Measurements from ENCODE around the gene RSPH3.
A peak's percentile ranks its signal among the peaks of the same experiment; 100 is the strongest.

Gene RSPH3

DNA sequence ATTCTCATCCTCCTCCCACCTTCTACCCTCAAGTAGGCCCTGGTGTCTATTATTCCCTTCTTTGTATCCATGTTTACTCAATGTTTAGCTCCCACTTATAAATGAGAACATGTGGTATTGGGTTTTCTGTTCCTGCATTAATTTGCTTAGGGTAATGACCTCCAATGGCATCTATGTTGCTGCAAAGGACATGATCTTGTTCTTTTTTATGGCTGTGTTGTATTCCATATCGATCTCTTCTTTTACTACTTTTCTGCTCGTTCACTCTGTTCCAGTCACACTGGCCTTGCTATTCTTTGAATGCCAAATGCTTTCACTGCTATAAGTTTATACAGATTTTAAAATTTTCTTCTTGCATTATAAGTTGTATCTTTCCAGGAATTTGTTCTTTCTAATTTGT is 57.7 kb downstream of the RSPH3 start:
- no peak overlapping the region for H3K4me3 ChIP-seq (ENCODE audit: low read depth in 1 of 2, low read length in 2 of 2)
- no peaks in the 10 kb centered on the region for H3K36me3 ChIP-seq (ENCODE audit: insufficient read depth, low read length)
- H3K4me1 ChIP-seq (ENCODE audit: insufficient read depth, low read length), result peaks cover 3% of the 10 kb centered on the region
- H3K27ac ChIP-seq (ENCODE audit: low read depth, low read length), result no peak overlapping the region
- no peak overlapping the region for H3K9ac ChIP-seq (ENCODE audit: low read length)
- no peaks in the 10 kb centered on the region for H3K27me3 ChIP-seq (ENCODE audit: control insufficient read depth in 1 of 2, insufficient read depth in 2 of 2, low read length in 2 of 2)
- no peaks in the 10 kb centered on the region for H3K9me3 ChIP-seq (ENCODE audit: low read length)

DNA sequence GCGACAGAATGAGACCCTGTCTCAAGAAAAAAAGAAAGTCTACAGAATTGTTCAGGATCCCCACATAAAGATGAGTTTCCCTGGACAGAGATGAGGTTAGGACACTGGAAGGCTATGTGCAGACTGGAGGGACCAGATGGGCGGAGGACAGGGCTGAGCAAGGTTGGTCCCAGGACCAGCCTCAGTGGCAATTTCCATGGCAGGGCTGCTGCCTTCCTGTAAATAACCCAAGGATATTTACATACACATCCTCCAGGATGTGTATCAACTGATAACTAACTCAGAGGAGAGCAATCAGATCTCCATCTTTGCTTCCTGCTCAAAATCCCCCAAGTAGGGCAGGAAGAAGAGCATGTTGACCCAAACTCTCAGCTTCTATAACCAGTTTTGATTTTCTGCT is 58.8 kb downstream of the RSPH3 start:
- Histone ChIP-seq H3K27me3 (ENCODE audit: control insufficient read depth in 1 of 2, insufficient read depth in 2 of 2, low read length in 2 of 2) (no peaks in the 10 kb centered on the region), H3K9me3 (ENCODE audit: low read length) (no peaks in the 10 kb centered on the region), H3K4me3 (ENCODE audit: low read depth in 1 of 2, low read length in 2 of 2) (no peak overlapping the region), H3K4me1 (ENCODE audit: insufficient read depth, low read length) (peaks cover 3% of the 10 kb centered on the region), H3K36me3 (ENCODE audit: insufficient read depth, low read length) (no peaks in the 10 kb centered on the region), H3K27ac (ENCODE audit: low read depth, low read length) (no peak overlapping the region), H3K9ac (ENCODE audit: low read length) (no peak overlapping the region)

DNA sequence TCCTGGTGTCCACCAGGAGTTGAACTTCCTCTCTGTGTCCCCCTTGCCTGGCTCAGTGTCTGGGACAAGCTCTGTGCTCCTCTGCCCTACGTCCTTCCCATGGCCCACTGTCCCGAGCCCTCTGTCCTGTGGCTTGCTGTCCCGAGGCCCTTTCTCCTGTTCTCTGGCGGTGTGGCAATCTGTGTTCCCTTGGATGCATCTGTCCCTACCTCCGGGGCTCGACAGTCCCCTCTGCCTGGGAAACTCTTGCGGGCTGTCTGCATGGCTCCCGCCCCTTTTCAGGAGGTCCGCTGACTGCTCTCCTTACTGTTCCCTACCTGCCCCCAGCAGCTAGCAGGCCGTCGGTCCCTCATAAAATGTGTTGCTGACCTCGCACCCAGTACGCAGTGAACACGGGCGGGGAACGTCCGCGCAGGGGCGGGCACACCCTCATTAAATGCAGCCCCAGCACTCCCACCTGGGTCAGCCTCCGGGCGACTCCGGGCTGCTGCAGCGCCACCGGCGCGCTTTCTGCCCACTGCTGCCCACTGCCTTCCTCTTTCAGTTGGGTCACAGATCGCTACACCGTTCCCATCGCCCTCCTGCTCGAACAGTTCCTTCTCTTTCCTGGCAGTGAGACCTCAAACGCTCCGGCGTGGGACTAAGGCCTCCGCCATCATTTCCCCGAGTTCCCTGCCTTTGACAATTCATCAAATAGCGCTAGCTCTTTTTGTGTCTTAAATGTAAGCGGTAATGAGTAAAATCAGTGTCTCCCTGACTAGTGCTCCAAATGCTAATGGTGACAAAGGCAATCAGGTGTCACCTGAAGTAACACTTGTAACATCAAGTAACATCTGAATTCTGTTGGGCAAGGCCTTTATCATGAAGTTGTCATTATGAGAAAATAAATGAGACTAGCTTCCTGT is 60.5 kb downstream of the RSPH3 start:
- Histone ChIP-seq H3K27ac (ENCODE audit: low read depth, low read length) (no peak overlapping the region), H3K9me3 (ENCODE audit: low read length) (no peaks in the 10 kb centered on the region), H3K36me3 (ENCODE audit: insufficient read depth, low read length) (no peaks in the 10 kb centered on the region), H3K4me3 (ENCODE audit: low read depth in 1 of 2, low read length in 2 of 2) (peak overlapping the region in 1 of 2 donors; percentile 32), H3K9ac (ENCODE audit: low read length) (no peak overlapping the region), H3K4me1 (ENCODE audit: insufficient read depth, low read length) (peaks cover 3% of the 10 kb centered on the region), H3K27me3 (ENCODE audit: control insufficient read depth in 1 of 2, insufficient read depth in 2 of 2, low read length in 2 of 2) (no peaks in the 10 kb centered on the region)

- no peak overlapping the region for H3K9ac ChIP-seq (ENCODE audit: low read length)
- no peak overlapping the region for H3K27ac ChIP-seq (ENCODE audit: low read depth, low read length)
- H3K27me3 ChIP-seq (ENCODE audit: control insufficient read depth in 1 of 2, insufficient read depth in 2 of 2, low read length in 2 of 2), result no peaks in the 10 kb centered on the region
- peak overlapping the region in 1 of 2 donors; percentile 32 for H3K4me3 ChIP-seq (ENCODE audit: low read depth in 1 of 2, low read length in 2 of 2)
- peaks cover 3% of the 10 kb centered on the region for H3K4me1 ChIP-seq (ENCODE audit: insufficient read depth, low read length)
- no peaks in the 10 kb centered on the region for H3K36me3 ChIP-seq (ENCODE audit: insufficient read depth, low read length)
- no peaks in the 10 kb centered on the region for H3K9me3 ChIP-seq (ENCODE audit: low read length)
Measured at GRCh38 chr6:158938811-158939254, 61.2 kb downstream of the RSPH3 start.

DNA sequence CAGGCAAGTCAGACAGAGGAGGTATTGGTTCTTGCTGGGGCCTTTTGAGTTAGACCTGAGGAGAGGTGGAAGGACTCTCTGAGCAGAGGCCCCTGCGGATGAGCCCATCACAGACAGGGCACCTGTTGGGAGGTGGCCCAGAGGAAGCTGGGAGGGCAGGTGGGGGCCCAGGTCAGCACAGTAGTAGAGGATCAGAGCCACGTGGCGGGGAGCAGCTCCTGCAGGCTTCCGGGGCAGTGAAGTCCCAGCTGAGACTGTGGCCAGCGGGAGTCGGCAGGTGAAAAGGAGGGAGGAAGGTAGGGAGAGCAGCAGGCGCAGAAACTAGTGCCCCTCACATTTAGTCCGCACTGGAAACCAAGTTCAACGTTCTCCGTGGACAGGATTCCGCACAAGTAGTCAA is 61.8 kb downstream of the RSPH3 start:
- Histone ChIP-seq H3K36me3 (ENCODE audit: insufficient read depth, low read length) (no peaks in the 10 kb centered on the region), H3K27me3 (ENCODE audit: control insufficient read depth in 1 of 2, insufficient read depth in 2 of 2, low read length in 2 of 2) (no peaks in the 10 kb centered on the region), H3K9me3 (ENCODE audit: low read length) (no peaks in the 10 kb centered on the region), H3K4me3 (ENCODE audit: low read depth in 1 of 2, low read length in 2 of 2) (no peak overlapping the region), H3K4me1 (ENCODE audit: insufficient read depth, low read length) (peaks cover 3% of the 10 kb centered on the region), H3K27ac (ENCODE audit: low read depth, low read length) (no peak overlapping the region), H3K9ac (ENCODE audit: low read length) (no peak overlapping the region)

GRCh38 chr6:158934157-158934556 is 65.8 kb downstream of the RSPH3 start:
- Histone ChIP-seq H3K27ac (ENCODE audit: low read depth, low read length) (no peak overlapping the region), H3K4me3 (ENCODE audit: low read depth in 1 of 2, low read length in 2 of 2) (no peak overlapping the region), H3K36me3 (ENCODE audit: insufficient read depth, low read length) (no peaks in the 10 kb centered on the region), H3K9ac (ENCODE audit: low read length) (no peak overlapping the region), H3K27me3 (ENCODE audit: control insufficient read depth in 1 of 2, insufficient read depth in 2 of 2, low read length in 2 of 2) (no peaks in the 10 kb centered on the region), H3K4me1 (ENCODE audit: insufficient read depth, low read length) (no peaks in the 10 kb centered on the region), H3K9me3 (ENCODE audit: low read length) (no peaks in the 10 kb centered on the region)

DNA sequence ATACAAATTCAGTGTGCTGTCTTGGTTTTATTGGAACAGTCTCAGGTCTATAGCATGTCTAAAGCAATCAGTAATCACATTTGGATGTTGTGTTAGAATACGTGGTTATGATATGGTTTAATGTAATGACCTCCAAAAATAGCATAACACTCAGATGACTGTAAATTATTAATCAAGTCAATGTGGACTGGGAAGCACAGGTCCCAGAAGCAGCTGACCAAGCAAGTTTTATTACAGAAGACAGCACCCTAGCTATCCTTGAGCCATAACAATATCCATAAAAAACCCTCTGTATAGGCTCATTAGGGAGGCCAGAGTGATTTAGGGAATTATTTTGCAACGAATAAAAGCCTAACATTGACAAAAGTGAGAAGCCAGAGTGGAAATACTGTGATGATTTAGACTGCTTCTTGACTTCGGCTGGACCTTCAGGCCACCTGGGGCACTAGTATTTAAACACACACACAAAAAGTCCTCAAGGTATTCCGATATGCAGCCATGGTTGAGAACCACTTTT is 66.9 kb downstream of the RSPH3 start:
- Histone ChIP-seq H3K4me1 (ENCODE audit: insufficient read depth, low read length) (no peaks in the 10 kb centered on the region), H3K27me3 (ENCODE audit: control insufficient read depth in 1 of 2, insufficient read depth in 2 of 2, low read length in 2 of 2) (no peaks in the 10 kb centered on the region), H3K9ac (ENCODE audit: low read length) (no peak overlapping the region), H3K27ac (ENCODE audit: low read depth, low read length) (no peak overlapping the region), H3K4me3 (ENCODE audit: low read depth in 1 of 2, low read length in 2 of 2) (no peak overlapping the region), H3K9me3 (ENCODE audit: low read length) (no peaks in the 10 kb centered on the region), H3K36me3 (ENCODE audit: insufficient read depth, low read length) (no peaks in the 10 kb centered on the region)

DNA sequence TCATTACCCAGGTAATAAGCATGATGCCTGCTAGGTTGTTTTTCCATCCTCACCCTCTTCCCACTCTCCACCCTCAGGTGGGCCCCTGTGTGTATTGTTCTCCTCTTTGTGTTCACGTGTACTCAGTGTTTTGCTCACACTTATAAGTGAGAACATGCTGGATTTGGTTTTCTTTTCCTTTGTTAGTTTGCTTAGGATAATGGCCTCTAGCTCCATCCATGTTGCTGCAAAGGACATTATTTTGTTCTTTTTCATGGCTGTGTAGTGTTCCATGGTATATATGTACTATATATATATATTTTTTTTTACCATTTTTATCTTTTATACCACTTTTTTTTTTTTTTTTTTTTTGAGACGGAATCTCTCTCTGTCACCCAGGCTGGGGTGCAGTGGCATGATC is 71.9 kb downstream of the RSPH3 start:
- no peaks in the 10 kb centered on the region for H3K27me3 ChIP-seq (ENCODE audit: control insufficient read depth in 1 of 2, insufficient read depth in 2 of 2, low read length in 2 of 2)
- H3K36me3 ChIP-seq (ENCODE audit: insufficient read depth, low read length), result no peaks in the 10 kb centered on the region
- no peaks in the 10 kb centered on the region for H3K9me3 ChIP-seq (ENCODE audit: low read length)
- H3K27ac ChIP-seq (ENCODE audit: low read depth, low read length), result no peak overlapping the region
- no peak overlapping the region for H3K4me3 ChIP-seq (ENCODE audit: low read depth in 1 of 2, low read length in 2 of 2)
- no peaks in the 10 kb centered on the region for H3K4me1 ChIP-seq (ENCODE audit: insufficient read depth, low read length)
- H3K9ac ChIP-seq (ENCODE audit: low read length), result no peak overlapping the region

DNA sequence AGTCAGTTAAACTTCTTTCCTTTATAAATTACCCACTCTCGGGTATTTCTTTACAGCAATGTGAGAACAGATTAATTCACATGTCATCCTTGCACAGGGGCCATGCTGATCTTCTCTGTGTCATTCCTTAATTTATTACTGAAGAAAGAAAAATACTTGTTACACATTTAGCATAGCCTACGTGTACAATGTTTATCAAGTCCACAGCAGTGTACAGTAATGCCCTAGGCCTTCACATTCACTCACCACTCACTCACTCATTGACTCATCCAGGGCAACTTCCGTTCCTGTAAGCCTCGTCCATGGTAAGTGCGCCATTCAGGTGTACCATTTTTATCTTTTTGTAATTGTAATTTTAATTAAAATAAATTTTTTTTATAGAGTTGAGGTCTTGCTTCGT is 73.6 kb downstream of the RSPH3 start:
- Histone ChIP-seq H3K9me3 (ENCODE audit: low read length) (no peaks in the 10 kb centered on the region), H3K4me1 (ENCODE audit: insufficient read depth, low read length) (no peaks in the 10 kb centered on the region), H3K27me3 (ENCODE audit: control insufficient read depth in 1 of 2, insufficient read depth in 2 of 2, low read length in 2 of 2) (no peaks in the 10 kb centered on the region), H3K27ac (ENCODE audit: low read depth, low read length) (no peak overlapping the region), H3K36me3 (ENCODE audit: insufficient read depth, low read length) (no peaks in the 10 kb centered on the region), H3K4me3 (ENCODE audit: low read depth in 1 of 2, low read length in 2 of 2) (no peak overlapping the region), H3K9ac (ENCODE audit: low read length) (no peak overlapping the region)

DNA sequence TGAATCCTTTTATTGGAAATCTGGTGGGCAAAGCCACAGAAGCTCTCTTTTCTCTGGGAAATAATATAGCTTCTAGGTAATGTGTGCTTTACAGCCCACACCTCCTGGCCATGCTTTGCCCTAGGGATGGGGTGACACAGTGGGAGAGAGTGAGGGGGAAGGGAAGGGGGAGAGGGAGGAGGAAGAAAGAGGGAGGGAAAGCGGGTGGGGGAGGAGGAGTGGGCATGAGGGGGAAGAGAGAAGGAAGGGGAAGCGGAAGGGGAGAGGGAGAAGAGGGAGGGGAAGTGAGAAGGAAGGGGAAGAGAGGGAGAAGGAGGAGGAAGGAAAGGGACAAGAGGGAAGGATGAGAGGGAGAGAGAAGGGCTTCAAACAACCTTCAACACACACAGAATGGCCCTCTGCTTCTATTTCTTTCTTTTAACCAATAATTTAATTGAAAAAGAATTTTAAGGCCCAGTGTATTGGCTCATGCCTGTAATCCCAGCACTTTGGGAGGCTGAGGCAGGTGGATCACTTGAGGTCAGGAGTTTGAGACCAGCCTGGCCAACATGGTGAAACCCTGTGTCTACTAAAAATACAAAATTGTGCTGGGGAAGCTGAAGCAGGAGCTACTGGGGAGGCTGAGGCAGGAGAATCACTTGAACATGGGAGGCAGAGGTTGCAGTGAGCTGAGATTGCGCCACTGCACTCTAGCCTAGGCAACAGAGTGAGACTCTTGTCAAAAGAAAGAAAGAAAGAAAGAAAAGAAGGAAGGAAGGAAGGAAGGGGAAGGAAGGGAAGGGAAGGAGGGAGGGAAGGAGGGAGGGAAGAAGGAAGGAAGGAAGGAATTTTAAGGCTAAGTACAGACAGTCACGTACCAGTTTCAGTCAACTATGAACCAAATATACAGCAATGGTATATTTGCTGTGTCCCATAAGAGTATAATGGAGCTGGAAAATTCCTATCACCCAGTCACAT is 75.2 kb downstream of the RSPH3 start:
- Histone ChIP-seq H3K4me1 (ENCODE audit: insufficient read depth, low read length) (no peaks in the 10 kb centered on the region), H3K9ac (ENCODE audit: low read length) (no peak overlapping the region), H3K9me3 (ENCODE audit: low read length) (no peaks in the 10 kb centered on the region), H3K27ac (ENCODE audit: low read depth, low read length) (no peak overlapping the region), H3K4me3 (ENCODE audit: low read depth in 1 of 2, low read length in 2 of 2) (no peak overlapping the region), H3K27me3 (ENCODE audit: control insufficient read depth in 1 of 2, insufficient read depth in 2 of 2, low read length in 2 of 2) (no peaks in the 10 kb centered on the region), H3K36me3 (ENCODE audit: insufficient read depth, low read length) (no peaks in the 10 kb centered on the region)

- Histone ChIP-seq H3K4me1 (ENCODE audit: insufficient read depth, low read length) (no peaks in the 10 kb centered on the region), H3K4me3 (ENCODE audit: low read depth in 1 of 2, low read length in 2 of 2) (no peak overlapping the region), H3K27ac (ENCODE audit: low read depth, low read length) (no peak overlapping the region), H3K36me3 (ENCODE audit: insufficient read depth, low read length) (no peaks in the 10 kb centered on the region), H3K9me3 (ENCODE audit: low read length) (no peaks in the 10 kb centered on the region), H3K9ac (ENCODE audit: low read length) (no peak overlapping the region), H3K27me3 (ENCODE audit: control insufficient read depth in 1 of 2, insufficient read depth in 2 of 2, low read length in 2 of 2) (no peaks in the 10 kb centered on the region)
Measured at GRCh38 chr6:158923805-158924498, 76.0 kb downstream of the RSPH3 start.

All from muscle layer of colon (tissue), 2 donors.